GM19395 (cell line): ENCODE results near the gene METTL1.

Experiments used
- ATAC-seq: cut with Tn5 transposase; IDR thresholded peaks from one replicate; pipeline ENCODE4 v1.9.1; 2021; ENCODE audit warnings: mild to moderate bottlenecking, moderate library complexity; ENCODE audit not compliant: unreplicated experiment

The METTL1 gene

GRCh38 chr12:57755454-57756372, 16.2 kb downstream of the METTL1 start:
- no peak for ATAC-seq

- ATAC-seq = no peak
Observed at GRCh38 chr12:57755194-57755453, 16.8 kb downstream of the METTL1 start.

- ATAC-seq = peak; percentile 39
Observed at GRCh38 chr12:57754411-57755193, 17.3 kb downstream of the METTL1 start, which contains the start of gene MARCHF9. Gene MARCHF9 (plus strand): TSS chr12:57755103. CDS start chr12:57755529, 426 bp downstream.

GRCh38 chr12:57753756-57754337, 18.1 kb downstream of the METTL1 start:
- no peak for ATAC-seq

- ATAC-seq = no peak
Observed at GRCh38 chr12:57752668-57753000, 19.3 kb downstream of the METTL1 start.

DNA sequence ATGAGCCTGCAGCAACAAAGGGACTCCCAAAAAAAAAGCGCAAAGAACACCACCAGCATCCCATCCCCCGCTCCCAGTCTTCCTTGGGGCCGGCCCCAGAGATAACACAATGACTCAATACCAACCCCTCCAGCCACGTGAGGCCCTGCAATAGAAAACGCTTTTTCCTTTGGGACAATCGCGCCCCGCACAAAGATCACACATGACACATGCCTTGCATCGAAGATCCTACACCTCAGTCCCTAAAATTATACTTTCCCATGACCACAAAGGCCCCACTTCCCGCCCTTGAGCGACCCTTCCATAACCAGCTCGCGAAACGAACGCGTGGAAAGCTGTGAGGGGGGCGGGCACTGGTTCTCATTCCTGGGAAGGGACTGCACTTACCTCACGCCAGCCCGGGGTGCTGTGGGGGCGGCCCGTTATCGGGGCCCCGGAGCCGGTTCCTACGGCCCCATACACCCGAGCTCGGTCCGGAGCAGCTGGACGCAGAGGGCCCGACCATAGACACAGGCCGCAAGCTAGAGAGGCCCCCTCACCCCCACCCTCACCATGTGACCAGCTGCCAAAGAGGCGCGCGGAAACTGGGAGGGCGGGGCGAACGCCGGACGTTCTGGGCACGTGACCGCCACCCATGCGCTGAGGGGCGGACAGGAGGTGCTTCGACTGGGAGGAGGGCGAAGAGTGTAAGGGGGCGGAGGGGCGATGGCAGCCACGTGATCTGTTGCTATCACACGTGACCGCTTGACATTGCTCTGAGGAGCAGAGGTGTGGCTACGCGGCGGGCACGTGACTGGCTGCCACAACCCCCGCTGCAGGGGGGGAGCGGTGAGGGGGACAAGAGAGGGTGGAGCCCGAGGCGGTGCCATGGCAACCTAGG, 19.9 kb downstream of the METTL1 start, which contains the start of gene CDK4:
Gene CDK4 (minus strand): TSS at position 523 of the 880 bp plus-strand sequence. CDS start 593 bp downstream, outside the sequence.
- peak; percentile 73 for ATAC-seq

- no peak for ATAC-seq
Observed at GRCh38 chr12:57751432-57751787, 20.5 kb downstream of the METTL1 start.

- ATAC-seq = no peak
Observed at GRCh38 chr12:57750561-57751431, 21.1 kb downstream of the METTL1 start.

DNA sequence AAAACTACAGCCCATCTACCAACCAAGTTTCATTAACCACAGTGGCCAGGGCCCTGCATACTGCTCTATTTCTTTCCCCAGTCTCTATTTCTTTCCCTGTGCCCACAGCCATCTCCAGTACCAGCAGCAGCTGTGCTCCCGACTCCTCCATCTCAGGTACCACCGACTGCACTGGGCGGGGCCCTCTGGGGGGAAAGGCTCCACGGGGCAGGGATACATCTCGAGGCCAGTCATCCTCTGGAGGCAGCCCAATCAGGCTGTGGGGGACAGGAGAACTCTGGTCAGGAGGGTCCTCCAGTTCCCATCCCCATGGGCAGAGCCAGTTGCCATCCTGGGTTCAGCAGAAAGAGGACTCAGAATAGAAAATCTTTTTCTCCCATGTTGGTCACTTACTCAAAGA, 22.8 kb downstream of the METTL1 start:
- ATAC-seq = no peak

GRCh38 chr12:57746025-57746424, 25.9 kb downstream of the METTL1 start:
- no peak for ATAC-seq

DNA sequence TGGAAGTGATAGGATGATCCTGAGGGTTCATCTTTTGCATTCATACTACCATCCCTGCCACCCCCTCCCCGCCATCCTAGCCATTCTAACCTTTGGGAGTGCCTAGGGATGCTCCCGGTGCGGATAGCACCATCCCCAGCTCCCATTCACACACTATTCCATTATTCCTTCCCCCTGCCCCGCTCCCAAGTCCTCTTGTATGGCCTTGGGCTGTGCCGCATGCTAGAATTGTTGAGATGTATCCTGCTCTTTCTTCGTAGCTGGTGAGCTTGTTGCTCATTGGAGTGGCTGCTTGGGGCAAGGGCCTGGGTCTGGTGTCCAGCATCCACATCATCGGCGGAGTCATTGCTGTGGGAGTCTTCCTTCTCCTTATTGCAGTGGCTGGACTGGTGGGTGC, 26.4 kb downstream of the METTL1 start:
- ATAC-seq = no peak

DNA sequence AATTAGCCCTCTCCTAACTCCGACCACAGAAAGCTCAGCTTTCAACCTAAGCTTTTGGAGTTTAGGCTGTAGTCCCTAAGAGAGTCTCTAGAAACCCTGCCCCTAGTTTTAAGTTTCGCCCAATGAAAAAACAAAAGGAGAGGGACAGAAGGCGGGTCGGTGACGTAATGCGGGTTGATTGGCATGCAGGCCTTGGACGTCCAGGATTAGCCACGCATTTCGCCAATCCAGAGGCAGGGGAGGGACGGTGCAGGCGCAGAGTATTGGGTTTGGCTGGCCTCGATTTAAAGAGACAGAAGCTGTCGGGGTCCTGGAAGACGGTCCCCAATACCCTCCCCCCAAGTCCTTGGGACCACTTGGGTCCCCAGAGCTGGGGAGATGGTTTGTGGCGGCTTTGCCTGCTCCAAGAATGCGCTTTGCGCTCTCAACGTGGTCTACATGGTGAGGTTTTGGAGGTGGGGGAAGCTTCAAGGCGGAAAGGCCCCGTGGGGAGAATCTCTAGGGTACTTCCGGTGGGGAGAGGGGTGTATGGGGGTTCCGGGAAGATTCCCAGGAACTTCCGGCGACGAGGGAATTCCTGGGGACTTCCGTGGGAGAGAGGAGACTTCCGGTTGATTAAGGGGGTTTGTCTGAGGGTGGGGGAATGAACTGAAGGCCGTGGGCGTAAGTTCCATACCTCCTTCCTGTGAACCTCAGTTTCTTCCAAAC, 27.0 kb downstream of the METTL1 start, which contains the start of gene TSPAN31:
Gene TSPAN31 (plus strand): TSS at position 263 of the 708 bp plus-strand sequence. CDS start 116 bp downstream, at position 379.
- ATAC-seq = peak; percentile 85

GRCh38 chr12:57744194-57744776, 27.6 kb downstream of the METTL1 start:
- ATAC-seq = peak; percentile 34

GRCh38 chr12:57743769-57744168, 28.1 kb downstream of the METTL1 start:
- ATAC-seq = no peak

DNA sequence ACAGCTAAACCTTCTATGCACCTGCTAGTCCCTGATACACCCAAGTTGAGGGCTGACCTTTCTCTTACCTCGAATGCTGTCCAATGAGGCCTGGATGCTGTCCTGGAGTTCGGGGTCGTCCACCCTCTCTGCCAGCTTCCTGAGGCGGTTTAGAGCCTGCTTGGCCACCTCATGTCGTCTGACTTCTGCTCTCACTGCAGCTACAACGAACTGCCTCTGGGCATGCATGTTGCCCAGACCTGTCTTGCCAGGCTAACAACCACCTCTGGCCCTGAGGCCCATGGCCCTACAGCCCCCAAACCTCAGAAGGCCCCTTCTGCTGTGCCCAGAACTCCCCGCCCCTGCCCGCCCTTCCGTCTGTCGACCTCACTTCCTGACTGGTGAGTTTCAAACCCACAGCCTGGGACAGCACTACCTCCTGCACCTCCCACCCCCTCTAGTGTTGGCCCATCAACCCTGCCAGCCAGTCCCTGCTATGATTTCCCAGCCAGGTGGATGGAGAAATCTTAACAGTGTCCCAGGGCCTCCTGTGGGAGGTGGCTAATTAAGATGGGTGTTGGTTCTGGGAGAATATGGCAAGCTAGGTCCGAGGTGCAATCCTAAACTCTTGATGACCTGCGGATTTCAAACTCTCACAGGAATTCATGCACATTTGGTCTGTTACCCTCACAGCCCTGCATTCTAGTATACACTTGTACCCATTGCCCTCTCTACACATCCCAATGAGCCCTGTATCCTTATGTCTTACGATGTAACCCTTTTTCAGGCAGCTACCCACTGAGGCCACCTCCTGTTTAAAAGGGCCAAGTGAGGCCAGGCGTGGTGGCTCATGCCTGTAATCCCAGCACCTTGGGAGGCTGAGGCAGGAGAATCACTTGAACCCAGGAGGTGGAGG, 29.8 kb downstream of the METTL1 start:
- peak; percentile 62 for ATAC-seq

- no peak for ATAC-seq
Observed at GRCh38 chr12:57741413-57741789, 30.5 kb downstream of the METTL1 start.

GRCh38 chr12:57740656-57741412, 31.1 kb downstream of the METTL1 start:
- peak; percentile 56 for ATAC-seq
